ENCODE measurements around the gene SLC9A4.

Gene SLC9A4

DNA sequence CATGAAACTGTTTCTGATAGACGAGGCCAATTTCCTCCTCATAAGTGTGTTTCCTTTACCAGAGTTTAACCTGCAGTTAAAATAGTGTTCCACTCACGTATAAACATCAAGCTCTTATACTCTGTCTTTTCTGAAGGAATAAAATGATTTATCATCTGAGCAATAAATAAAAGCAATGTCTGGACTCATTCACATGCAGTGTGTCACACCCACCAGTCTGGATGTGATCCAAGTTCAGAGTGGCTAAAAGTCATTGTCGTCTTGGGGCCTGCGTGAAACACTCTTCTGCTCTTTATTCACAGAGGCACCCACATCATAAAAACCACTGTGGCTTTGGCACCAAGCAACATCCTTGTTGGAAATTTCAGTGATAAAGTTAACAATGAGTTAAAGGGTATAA is 19.5 kb upstream of the SLC9A4 start:
- TF ChIP-seq Cebpa-rat (IDR thresholded peaks at IDR 0.05) = no peak

DNA sequence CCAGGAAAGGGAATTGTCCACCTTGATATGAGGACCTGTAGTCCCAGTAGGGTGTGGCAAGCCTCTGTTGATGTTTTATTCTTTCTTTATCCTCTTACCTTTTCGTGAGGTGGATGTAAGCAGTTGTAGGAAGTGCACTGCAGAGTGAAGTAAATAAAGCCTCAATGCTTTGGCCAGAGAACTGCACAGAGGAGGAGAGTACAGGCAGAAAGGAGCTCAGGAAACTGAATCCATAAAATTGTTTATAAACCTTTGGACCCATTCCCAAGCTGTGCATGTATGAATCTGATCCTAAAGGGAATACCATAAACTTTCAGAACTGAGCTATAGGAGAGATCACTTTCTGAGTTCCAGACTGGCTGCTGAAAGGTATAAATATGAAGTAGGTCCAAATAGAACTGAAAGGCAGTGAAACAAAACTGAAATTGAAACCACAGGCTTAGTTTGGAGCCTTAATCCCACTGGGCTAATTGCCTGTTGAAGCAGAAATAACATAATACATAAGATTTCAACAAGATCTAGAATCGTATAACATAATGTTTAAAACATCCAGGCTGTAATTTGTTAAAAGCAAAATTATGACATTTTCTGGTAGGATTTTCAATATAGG is 17.9 kb upstream of the SLC9A4 start:
- Histone ChIP-seq H4K20me1 (no peaks in the 10 kb centered on the region), H3K9ac (no peak overlapping the region), H3K4me1 (peaks cover 20% of the 10 kb centered on the region), H3K27me3 (no peaks in the 10 kb centered on the region), H3K4me2 (peak overlapping the region; percentile 39), H3K36me3 (no peaks in the 10 kb centered on the region), H3K4me3 (no peak overlapping the region), H3K27ac (no peak overlapping the region), H3K9me3 (peaks cover 4% of the 10 kb centered on the region; the same call in 1 of the 2 replicates)
- no peak for TF ChIP-seq Cebpa-rat (IDR thresholded peaks at IDR 0.05)

More for the DNA sequence above, 19.5 kb upstream of the SLC9A4 start:
- Histone ChIP-seq H3K36me3 (no peaks in the 10 kb centered on the region), H3K9me3 (peaks cover 4% of the 10 kb centered on the region; the same call in 1 of the 2 replicates), H4K20me1 (no peaks in the 10 kb centered on the region), H3K27ac (no peak overlapping the region), H3K27me3 (no peaks in the 10 kb centered on the region), H3K9ac (no peak overlapping the region), H3K4me1 (peaks cover 20% of the 10 kb centered on the region), H3K4me2 (no peak overlapping the region), H3K4me3 (no peak overlapping the region)

GRCh38 chr2:102460467-102460866 is 12.6 kb upstream of the SLC9A4 start:
- no peak for TF ChIP-seq Cebpa-rat (IDR thresholded peaks at IDR 0.05)
- Histone ChIP-seq H3K27ac (no peak overlapping the region), H3K4me2 (no peak overlapping the region), H3K4me1 (no peaks in the 10 kb centered on the region), H3K36me3 (no peaks in the 10 kb centered on the region), H4K20me1 (no peaks in the 10 kb centered on the region), H3K27me3 (no peaks in the 10 kb centered on the region), H3K9ac (no peak overlapping the region), H3K4me3 (no peak overlapping the region), H3K9me3 (peaks cover 4% of the 10 kb centered on the region; the same call in 1 of the 2 replicates)

- Histone ChIP-seq H3K4me2 (no peak overlapping the region), H3K4me1 (no peaks in the 10 kb centered on the region), H3K9me3 (no peaks in the 10 kb centered on the region), H4K20me1 (no peaks in the 10 kb centered on the region), H3K36me3 (no peaks in the 10 kb centered on the region), H3K4me3 (no peak overlapping the region), H3K9ac (no peak overlapping the region), H3K27me3 (no peaks in the 10 kb centered on the region), H3K27ac (no peak overlapping the region)
- TF ChIP-seq Cebpa-rat (IDR thresholded peaks at IDR 0.05) = no peak
Observed at GRCh38 chr2:102461188-102461587, 11.8 kb upstream of the SLC9A4 start.

DNA sequence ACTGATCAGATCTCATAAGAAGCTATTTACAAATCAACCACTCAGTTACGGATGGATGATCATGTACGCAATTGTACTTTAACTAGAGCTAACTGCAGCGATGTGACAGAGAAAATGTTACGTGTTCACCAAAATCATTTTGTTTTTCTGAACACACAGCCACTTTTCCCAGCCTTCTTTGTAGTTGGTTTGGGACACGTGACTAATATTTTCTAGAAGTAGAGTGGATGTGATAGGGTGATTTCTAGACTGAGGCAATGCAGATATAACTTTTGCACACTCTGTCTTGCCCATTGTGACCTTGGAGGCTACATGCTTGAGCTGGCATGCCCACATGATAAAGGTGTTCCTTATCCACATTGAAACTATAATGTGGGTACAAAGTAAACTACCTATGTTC is 9.9 kb upstream of the SLC9A4 start:
- H3K9ac ChIP-seq = no peak overlapping the region
- no peaks in the 10 kb centered on the region for H4K20me1 ChIP-seq
- no peak for TF ChIP-seq Cebpa-rat (IDR thresholded peaks at IDR 0.05)
- no peaks in the 10 kb centered on the region for H3K9me3 ChIP-seq
- H3K4me1 ChIP-seq = peaks cover under 1% of the 10 kb centered on the region; the same call in 1 of the 2 replicates
- H3K4me3 ChIP-seq = no peak overlapping the region
- no peaks in the 10 kb centered on the region for H3K36me3 ChIP-seq
- H3K27me3 ChIP-seq = no peaks in the 10 kb centered on the region
- no peak overlapping the region for H3K4me2 ChIP-seq
- H3K27ac ChIP-seq = no peak overlapping the region

DNA sequence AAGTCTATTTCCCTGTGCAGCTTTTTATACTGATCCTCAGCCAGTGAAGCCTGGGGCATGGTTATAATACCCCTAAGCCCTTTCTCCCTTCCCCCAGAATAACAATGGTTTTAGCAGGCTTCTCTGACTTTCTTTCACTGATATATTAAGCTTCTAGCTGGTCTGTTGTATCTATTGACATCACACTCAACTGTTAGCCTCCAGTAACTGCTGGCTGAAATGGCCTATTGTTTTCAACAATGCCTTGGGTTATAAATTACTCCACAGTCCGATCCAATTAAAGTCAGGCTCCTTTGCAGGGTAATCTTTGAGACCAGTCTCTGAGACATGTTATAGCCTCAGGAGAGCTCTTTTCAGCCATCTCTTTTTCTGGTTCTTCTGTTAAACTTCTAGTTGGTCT is 2.9 kb upstream of the SLC9A4 start:
- Histone ChIP-seq H3K9ac (no peak overlapping the region), H4K20me1 (no peaks in the 10 kb centered on the region), H3K36me3 (no peaks in the 10 kb centered on the region)

DNA sequence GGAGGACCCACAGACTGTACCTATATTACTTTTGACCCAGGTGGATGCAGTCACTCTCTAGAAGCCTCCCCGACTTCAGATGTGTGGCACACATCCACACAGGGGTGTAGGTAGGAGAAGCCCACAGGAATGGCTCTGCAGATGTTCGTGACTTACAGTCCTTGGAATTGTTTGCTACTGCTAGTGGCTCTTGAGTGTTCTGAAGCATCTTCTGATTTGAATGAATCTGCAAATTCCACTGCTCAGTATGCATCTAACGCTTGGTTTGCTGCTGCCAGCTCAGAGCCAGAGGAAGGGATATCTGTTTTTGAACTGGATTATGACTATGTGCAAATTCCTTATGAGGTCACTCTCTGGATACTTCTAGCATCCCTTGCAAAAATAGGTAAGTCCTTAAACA is 605 bp downstream of the SLC9A4 start:
- no peak for TF ChIP-seq Cebpa-rat (IDR thresholded peaks at IDR 0.05)
- no peaks in the 10 kb centered on the region for H3K36me3 ChIP-seq
- peaks cover under 1% of the 10 kb centered on the region; the same call in 1 of the 2 replicates for H3K4me1 ChIP-seq
- no peak overlapping the region for H3K4me3 ChIP-seq
- H3K9ac ChIP-seq = no peak overlapping the region
- H3K27me3 ChIP-seq = no peaks in the 10 kb centered on the region
- no peak overlapping the region for H3K27ac ChIP-seq
- H3K4me2 ChIP-seq = no peak overlapping the region
- no peaks in the 10 kb centered on the region for H4K20me1 ChIP-seq
- H3K9me3 ChIP-seq = no peaks in the 10 kb centered on the region; the same call in 1 of the 2 replicates

More for the DNA sequence above, 2.9 kb upstream of the SLC9A4 start:
- Histone ChIP-seq H3K27ac (no peak overlapping the region), H3K4me1 (peaks cover 6% of the 10 kb centered on the region; the same call in 1 of the 2 replicates), H3K9me3 (no peaks in the 10 kb centered on the region; the same call in 1 of the 2 replicates), H3K27me3 (no peaks in the 10 kb centered on the region), H3K4me3 (no peak overlapping the region), H3K4me2 (no peak overlapping the region)
- no peak for TF ChIP-seq Cebpa-rat (IDR thresholded peaks at IDR 0.05)

GRCh38 chr2:102474785-102475184 is 1.8 kb downstream of the SLC9A4 start:
- Histone ChIP-seq H3K4me3 (no peak overlapping the region), H3K9me3 (no peaks in the 10 kb centered on the region), H3K4me1 (no peaks in the 10 kb centered on the region), H3K9ac (no peak overlapping the region), H3K36me3 (no peaks in the 10 kb centered on the region), H3K4me2 (no peak overlapping the region), H3K27me3 (no peaks in the 10 kb centered on the region), H3K27ac (no peak overlapping the region), H4K20me1 (no peaks in the 10 kb centered on the region)
- TF ChIP-seq Cebpa-rat (IDR thresholded peaks at IDR 0.05) = no peak

GRCh38 chr2:102478686-102479470 is 5.9 kb downstream of the SLC9A4 start:
- Histone ChIP-seq H3K9ac (no peak overlapping the region), H3K9me3 (no peaks in the 10 kb centered on the region), H4K20me1 (no peaks in the 10 kb centered on the region), H3K4me2 (no peak overlapping the region), H3K36me3 (no peaks in the 10 kb centered on the region), H3K27me3 (no peaks in the 10 kb centered on the region), H3K4me1 (no peaks in the 10 kb centered on the region), H3K4me3 (no peak overlapping the region), H3K27ac (no peak overlapping the region)
- no peak for TF ChIP-seq Cebpa-rat (IDR thresholded peaks at IDR 0.05)

All from BLaER1 (cell line).